GM19238 (cell line): Measurements from ENCODE around the gene RANBP3.
"Not testable (repeated sequence)": the region's sequence is repeated elsewhere in the genome, so short reads cannot be mapped to it uniquely, and the experiment has no call there.

ENCODE experiments used
- DNase-seq: peaks from one replicate; pipeline ENCODE4 v3.0.0; 2011; ENCODE audit warnings: low spot score; ENCODE audit not compliant: insufficient read length

RANBP3 gene

GRCh38 chr19:6007866-6008265 is 29.9 kb upstream of the RANBP3 start:
- no peak for DNase-seq

- no peak for DNase-seq
Observed at GRCh38 chr19:6006896-6007295, 29.0 kb upstream of the RANBP3 start.

- not testable (repeated sequence) for DNase-seq
Observed at GRCh38 chr19:6006070-6006446, 28.1 kb upstream of the RANBP3 start.

DNA sequence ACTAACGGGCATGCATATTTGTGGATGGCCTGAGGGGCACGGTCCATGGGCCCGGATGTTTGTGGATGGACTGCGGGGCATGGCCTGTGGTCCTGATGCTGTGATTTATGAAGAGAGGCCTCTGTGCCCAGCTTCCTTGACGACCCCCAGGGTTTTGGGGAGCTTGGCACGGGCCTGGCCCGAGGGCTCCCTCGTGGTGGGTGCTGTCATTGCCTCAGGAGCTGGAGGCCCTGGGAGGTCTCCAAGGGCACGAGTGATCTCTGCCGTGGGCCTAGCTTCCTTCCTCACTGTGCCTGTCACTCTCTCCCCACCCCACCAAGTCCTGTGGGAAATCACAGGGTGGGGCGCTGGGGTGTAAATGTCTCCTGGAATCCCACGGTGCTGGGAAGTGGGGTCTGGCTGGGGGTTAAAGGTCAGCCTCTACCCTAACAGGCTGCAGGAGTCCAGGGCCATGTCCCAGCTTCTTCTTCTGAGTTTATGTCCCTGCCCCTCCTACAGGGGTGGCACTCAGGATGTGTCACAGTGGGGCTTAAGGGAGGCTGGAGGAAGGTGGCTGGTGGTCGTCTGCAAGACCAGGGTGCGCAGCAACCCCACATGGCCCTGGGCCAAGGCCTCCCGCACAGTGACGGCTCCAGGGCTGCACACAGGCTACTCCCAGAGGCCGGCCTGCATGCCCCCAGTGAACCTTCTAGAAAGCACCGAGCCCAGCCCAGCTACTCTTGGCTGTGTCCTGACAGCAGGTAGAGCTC is 27.6 kb upstream of the RANBP3 start:
- DNase-seq, result no peak

GRCh38 chr19:6003976-6004375 is 26.0 kb upstream of the RANBP3 start:
- DNase-seq, result no peak

DNA sequence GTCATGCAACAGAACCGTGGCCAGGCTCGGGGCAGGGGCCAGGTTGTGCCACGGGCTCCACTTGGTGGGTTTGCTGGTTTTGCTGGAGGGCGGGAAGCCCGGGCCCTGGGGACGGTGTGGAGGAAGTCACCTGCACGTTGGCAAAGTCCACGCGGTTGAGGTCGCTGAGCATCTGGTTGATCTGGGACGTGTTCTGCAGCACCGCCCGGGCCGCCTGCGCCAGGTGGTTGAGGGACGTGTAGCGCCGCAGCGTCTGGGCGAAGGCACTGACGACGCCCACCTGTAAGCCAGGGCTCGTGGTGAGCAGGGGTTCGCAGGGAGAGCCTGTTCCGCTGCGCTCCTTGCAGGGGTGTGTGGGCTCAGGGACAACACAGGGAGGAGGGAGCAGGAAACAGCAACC is 24.7 kb upstream of the RANBP3 start:
- no peak for DNase-seq

- no peak for DNase-seq
Observed at GRCh38 chr19:6000228-6000847, 22.4 kb upstream of the RANBP3 start.

GRCh38 chr19:5999693-6000092 is 21.8 kb upstream of the RANBP3 start:
- DNase-seq, result no peak

GRCh38 chr19:5997371-5997770 is 19.4 kb upstream of the RANBP3 start:
- no peak for DNase-seq

DNA sequence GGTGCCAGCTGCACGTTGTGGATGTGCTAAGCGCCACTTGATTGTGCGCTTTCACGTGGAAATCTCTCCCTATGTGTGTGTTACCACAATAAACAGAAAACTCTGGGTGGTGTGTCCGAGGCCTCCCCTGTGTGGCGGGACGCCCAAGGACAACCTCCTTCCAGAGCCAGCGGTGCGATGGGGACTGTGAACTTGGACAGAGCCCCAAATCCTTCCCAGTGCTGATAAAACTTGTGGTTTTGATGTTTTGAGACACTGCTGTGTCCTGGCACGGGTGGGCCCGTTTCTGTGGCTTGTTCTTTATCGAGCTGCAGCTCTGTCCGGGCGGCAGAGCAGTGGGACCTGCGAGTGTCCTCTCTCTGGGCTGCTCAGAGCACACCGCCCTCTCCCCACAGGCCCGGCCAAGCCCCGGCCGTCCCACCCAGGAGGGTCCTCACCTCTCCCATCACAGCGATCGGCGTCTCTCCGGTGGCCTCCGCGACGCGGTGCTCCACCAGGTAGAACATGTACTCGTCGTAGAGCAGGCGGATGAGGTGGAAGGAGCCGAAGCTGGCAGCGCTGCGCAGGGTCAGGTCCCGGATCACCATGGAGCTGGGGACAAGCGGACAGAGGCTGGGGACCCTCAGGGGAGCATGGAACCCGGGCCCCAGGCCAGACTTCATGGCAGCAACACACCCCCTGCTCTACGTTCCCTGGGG is 18.8 kb upstream of the RANBP3 start:
- DNase-seq, result no peak

DNA sequence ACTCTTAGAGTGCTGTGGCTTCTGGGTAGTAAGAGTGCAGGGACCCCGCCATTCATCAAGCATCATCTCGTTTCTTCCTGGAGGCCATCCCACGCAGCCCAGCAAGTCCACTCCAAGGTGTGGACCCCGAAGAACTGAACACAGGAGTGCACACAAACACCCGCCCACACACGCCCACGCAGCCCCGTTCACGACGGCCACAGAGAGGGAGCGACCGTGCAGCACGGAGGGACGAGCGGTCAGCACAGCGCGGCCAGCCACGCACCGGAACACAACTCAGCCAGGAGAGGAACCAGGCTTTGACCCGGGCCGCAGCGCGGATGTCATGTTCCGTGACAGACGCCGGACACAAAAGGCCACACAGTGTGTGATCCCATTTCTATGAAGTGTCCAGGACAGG is 18.2 kb upstream of the RANBP3 start:
- no peak for DNase-seq

DNA sequence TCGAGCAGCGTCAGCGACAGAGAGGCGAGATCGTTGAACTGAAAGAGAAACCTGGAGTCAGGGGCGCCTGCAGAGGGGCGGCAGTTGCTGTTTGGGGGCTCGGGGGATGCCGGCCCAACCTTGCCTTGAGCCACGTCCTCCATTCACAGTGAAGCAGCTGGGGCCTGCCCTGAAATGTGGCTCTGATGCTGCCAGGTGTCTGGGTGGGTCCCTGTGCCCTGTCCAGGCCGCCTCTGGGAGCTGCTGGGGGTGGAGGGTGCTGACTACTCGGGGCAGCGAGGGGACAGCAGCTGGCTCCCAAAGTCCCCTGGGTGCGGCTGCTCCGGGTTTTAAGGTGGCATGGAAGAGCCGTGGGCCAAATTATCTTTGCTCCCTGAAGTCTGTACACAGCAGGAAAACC is 17.7 kb upstream of the RANBP3 start:
- DNase-seq, result no peak

DNA sequence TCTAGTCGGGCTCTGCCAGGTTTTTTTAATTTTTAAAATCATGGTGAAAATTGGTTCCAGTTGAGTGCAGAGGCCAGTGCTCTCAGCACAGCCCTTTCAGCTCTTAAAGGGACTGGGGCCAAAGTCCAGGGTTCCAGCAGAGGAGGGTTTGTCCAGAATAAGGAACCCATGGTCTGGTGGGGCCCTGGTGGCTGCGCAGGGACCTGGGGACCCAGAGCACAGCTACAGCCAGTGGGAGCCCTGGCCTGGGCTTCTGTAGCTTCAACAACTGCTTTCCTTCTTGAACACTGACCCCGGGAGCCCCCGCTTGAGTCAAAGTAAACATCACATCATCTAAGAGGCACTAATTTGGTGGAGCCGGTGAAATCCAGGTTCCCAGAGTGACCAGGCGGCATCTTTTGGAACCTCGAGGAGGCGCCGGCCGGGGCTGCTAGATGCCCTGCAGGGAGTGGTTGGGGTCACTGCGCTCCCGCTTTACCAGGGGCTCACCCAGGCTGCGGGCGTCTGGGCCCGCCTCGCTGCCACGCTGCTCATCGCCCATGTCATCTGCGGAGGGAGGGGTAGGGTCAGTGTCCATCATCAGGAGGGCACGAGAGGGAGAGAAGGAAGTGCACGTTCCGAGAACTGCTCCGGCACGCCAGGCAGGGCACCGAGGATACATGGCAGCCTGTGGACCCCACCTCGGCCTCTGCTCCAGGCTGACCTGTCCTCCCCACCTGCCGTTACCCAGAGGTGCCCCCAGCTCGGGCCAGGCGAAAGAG is 16.6 kb upstream of the RANBP3 start:
- no peak for DNase-seq

DNA sequence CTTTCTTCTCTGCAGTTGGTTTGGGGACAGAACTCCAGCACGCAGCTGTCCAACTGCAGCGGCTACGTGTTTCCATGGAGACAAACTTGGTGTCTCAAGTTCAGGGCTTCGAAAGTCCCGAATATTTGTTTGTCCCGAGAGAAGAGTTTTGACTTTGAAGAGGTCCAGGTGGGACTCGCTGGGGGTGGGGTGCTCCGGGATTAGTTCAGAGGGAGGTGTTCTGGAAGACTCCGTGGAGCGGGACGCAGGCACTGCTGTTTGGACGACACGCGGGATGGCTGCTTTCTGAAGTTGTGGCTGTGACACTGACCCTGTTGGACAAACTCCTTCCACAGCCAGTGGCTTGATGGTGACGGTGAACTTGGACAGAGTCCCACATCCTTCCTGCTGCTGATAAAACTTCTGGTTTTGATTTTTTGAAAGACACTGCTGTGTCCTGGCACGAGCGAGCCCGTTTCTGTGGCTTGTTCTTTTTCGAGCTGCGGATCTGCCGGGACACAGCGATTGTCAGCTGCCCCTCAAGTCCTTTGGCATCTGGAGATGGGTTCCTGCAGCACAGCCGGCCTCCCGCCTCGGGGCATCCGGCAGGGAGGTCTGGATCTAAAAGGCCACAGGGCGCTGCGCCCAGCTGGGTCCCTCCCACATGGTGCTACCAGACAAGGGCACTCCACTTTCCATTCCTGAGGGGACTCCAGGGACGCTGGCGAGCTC is 15.9 kb upstream of the RANBP3 start:
- no peak for DNase-seq

- DNase-seq, result no peak
Observed at GRCh38 chr19:5993201-5993600, 15.3 kb upstream of the RANBP3 start.

- DNase-seq, result no peak
Observed at GRCh38 chr19:5992756-5993155, 14.8 kb upstream of the RANBP3 start.

GRCh38 chr19:5991244-5991838 is 13.4 kb upstream of the RANBP3 start:
- DNase-seq, result no peak

GRCh38 chr19:5990289-5990797 is 12.4 kb upstream of the RANBP3 start:
- DNase-seq, result no peak

- no peak for DNase-seq
Observed at GRCh38 chr19:5989388-5990074, 11.6 kb upstream of the RANBP3 start.
